ENCODE data around the gene ALPI.
A peak's percentile ranks its signal among the peaks of the same experiment; 100 is the strongest.
"Not testable (repeated sequence)": the region's sequence is repeated elsewhere in the genome, so short reads cannot be mapped to it uniquely, and the experiment has no call there.

Gene ALPI

DNA sequence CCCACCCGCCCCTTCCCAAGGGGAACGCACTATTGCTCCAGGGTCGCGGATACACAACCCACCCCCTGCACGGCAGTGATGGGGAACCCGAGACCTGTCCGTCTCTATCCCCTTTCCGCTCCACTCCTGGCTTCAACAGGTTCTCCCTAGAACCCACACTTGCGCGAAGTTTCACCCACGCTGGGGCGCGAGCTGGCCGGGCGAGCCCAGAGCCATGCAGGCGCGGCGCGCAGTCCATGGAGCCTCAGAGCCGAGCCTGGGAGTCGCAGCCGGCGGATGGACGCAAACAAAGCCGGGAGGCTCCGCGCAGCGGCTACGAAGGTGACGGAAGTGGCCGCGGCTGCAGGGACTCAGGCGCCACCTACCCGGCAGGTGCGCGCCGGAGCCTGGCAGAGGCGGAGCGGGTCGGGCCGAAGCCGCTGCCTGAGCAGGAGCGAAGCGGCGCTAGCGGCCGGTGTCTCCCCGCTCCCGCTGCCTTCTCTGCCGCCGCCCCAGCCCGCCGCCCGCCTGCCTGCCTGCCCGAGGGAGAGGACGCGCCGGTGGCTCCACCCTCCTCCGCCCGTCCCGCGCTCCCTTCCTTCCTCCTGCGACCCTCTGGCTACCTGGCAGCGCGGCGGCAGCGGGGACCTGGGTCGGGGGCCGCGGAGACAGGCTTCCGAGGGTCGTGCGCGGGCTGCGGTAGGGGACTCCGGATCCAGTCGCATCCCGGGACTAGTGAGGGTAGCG lies 35.3 kb upstream of the ALPI start:
- no peak for DNase-seq (ENCODE audit: low read depth in 2 of 2, low spot score in 1 of 2)

DNA sequence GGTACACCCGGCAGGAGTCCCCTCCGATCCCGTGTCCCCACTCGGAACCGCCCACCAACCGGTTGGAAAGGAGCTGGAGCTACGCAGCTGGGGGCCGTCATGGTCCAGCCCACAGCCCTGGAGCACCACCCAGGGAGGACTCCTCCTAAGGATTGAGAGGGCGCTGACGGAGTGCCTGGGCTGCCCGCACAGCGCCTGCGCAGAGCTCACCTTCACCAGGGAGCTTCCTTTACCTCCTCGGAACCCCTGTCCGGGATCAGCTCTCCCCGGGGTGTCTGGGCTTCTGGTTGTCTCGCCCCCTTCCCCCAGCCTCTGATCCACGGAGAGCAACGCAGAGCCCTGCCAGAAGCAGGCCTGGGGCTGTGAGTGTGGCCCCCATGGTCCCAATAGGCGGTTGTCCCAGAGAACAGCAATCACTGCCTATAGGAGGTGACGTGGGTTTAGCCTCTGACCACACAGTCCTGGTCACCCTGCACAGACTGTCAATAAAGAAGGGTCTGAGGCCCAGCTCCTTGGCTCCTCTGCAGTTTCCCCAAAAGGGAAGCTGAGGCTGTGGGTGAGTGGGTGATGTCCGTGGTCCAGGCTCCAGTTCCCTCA lies 34.7 kb upstream of the ALPI start:
- DNase-seq (ENCODE audit: low read depth in 2 of 2, low spot score in 1 of 2) = no peak

DNA sequence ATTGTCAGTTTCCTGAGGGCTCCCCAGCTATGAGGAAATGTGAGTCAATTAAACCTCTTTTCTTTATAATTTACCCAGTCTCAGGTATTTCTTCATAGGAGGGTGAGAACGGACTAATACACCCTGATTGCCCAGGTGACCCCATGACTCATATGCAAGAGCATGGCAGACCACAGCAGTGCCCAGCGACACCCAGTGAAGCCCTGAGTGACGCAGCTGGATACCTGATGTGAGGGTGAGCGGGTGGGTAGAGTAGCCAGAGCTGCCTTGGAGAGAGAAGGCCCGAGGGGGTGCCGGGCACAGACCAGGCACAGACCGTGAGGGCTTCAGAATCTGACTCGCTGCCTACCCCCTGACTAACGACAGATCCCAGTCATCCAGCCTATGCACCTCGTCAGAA lies 33.9 kb upstream of the ALPI start:
- DNase-seq (ENCODE audit: low read depth in 2 of 2, low spot score in 1 of 2) = no peak

DNA sequence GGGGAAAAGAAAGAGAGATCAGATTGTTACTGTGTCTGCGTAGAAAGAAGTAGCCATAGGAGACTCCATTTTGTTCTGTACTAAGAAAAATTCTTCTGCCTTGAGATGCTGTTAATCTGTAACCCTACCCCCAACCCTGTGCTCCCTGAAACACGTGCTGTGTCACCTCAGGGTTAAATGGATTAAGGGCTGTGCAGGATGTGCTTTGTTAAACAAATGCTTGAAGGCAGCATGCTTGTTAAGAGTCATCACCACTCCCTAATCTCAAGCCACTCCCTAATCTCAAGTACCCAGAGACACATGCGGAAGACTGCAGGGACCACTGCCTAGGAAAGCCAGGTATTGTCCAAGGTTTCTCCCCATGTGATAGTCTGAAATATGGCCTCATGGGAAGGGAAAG lies 33.0 kb upstream of the ALPI start:
- not testable (repeated sequence) for DNase-seq (ENCODE audit: low read depth in 2 of 2, low spot score in 1 of 2)

DNA sequence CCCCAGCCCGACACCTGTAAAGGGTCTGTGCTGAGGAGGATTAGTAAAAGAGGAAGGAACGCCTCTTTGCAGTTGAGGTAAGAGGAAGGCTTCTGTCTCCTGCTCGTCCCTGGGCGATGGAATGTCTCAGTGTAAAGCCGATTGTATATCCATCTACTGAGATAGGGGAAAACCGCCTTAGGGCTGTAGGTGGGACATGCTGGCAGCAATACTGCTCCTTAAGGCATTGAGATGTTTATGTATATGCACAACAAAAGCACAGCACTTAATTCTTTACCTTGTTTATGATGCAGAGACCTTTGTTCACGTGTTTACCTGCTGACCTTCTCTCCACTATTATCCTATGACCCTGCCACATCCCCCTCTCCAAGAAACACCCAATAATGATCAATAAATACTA lies 32.5 kb upstream of the ALPI start:
- not testable (repeated sequence) for DNase-seq (ENCODE audit: low read depth in 2 of 2, low spot score in 1 of 2)

DNA sequence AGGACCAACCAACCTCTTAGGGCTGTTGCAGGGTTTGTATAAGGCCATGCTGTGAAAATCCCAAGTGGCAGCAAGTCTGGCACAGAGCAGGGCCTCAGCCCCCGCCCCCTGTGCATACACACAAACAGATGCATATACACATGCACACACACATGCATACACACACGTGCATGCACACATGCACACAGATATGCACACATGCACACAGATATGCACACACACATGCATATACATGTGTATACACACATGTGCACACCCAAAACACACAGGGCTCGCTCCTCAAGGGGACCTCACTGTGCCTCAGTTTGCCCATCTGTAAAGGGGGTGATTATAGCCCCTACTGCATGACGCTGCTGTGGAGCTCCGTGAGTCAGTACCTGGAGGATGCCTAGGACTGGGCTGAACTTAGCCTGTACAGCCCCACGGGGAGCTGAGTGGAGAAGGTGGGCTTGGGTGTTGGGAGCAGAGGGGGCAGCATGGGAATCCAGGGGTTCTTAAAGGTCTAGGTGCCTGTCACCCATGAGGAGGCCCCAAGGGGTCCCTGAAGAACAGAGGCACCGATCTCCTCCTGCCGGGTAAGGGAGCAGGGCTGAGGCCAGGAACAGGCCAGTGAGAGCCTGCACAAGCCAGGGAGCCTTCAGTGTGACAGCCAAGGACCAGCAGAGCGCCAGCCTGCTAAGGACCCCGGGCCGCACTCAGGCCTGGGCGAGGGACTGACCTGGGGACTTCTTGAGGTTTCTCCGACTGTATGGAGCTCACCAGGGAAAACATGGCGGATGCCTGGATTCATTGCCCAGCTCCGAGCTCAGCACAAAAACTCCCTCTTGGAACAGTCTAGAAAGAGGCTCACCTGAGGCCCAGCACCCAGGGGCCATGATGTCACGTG lies 24.0 kb upstream of the ALPI start:
- DNase-seq (ENCODE audit: low read depth in 2 of 2, low spot score in 1 of 2) = no peak

DNA sequence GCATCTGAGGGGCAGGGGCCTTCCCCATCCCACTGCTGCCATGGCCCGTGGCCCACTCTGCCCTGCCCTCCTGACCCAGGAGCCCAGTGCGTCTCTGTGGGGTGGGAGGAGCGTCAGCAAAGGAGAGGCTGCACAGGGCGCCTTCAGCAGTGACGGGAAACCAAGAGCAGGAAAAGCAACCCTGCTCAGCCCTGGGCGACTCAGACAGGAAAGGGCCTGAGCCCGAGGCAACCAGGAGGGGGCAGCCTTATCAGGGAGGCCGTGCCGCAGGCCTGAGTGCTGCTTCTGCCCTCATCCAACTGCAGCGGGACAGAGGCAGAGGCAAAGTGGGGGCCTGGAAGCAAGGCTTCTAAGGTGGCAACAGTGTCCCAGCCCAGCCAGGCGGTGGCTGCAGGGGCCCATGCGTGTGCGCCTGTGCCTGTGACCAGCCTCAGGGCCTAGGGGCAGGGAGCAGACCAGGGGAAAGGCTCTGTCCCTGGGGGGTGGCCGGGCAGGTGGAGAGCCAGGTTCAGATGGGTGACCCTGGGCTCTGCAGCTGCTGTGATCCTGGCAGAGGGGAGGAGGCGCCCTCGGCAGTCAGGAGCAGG lies 23.3 kb upstream of the ALPI start:
- no peak for DNase-seq (ENCODE audit: low read depth in 2 of 2, low spot score in 1 of 2)

DNA sequence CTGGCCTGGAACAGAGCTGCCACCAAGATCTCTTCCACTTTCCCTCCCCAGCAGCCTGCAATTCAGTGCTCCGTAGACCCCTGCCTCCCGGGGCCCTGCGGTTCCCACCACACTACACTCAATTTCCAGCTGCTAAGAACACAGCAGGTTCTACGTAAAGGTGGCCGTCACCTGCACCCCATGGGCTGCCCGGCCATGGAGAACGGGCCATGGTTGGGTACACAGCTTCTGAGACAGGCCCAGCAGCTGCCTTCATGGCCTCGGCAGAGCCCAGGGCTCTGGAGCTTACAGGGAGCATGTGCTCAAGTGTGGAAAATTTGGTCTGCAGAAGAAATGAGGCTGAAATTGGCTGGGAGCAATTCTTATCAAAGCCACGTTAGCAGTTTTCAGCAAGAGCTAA lies 22.3 kb upstream of the ALPI start:
- DNase-seq (ENCODE audit: low read depth in 2 of 2, low spot score in 1 of 2) = not testable (repeated sequence)

DNA sequence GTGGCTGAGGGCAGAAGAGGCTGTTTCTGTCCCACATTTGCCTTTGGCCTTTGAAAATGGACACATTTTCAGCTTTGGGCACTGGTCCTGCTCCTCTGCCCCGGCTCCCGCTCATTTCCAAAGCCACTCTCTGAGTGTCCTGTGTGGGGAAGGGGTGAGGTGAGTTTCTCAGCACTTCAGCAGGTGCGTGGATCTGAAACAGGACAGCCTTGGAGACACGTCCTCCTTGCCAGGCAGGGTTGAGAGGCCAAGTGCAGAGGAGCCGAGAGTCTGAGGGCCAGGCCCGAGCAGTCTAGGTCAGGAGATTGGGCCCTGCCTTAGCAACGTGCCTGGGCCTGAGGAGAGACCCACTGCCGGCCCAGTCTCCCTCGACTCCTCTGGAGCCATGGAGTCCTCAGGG lies 21.9 kb upstream of the ALPI start:
- no peak for DNase-seq (ENCODE audit: low read depth in 2 of 2, low spot score in 1 of 2)

DNA sequence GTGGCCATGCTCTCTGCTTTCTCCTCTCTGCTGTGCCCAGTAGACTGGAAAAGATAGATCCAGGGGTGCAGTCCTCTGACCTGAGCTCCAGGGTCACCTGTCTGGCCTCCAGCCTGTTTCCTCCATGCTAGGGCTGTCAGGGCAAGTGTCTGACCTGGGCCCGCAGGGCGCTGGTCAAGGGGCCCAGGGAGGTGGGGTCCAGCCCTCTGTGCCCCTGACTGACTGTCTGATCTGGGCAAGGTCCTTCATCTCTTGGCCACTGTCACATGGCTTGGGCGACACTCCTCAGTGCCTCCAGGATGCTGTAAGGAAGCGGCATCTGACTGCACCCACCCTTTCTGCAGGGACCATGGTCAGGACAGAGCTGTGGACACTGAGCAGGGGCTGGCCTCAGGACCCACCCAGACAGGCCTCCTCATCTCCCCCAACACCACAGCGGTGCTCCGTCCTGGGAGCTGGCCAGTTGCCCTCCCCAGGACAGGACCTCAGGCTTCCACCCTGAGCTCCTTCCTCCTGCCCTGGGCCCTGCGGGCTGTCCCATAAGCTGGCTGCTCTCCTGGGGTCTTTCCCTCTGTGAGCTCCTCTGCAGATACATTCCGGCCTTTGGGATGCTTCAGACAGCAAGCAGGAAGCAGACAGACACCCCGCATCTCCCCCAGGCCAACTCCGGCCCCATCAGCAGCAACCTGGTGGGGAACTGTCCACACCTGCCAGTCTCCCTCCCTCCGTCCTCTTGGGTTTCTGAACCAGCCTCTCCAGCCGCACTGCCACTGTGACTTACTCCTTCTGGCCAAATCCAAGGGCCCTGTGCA lies 21.2 kb upstream of the ALPI start:
- no peak for DNase-seq (ENCODE audit: low read depth in 2 of 2, low spot score in 1 of 2)

DNA sequence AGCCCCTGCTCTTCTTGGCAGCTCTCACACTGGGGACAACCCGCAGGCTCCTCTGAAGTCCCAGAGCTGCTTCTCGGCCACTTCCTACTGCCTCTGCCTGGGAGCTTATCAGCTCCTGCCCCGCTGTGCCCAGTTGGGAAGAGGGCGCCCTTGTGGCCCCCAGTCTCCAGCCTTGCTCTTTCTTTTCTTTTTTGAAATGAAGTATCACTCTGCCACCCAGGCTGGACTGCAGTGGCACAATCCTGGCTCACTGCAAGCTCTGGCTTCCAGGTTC lies 20.6 kb upstream of the ALPI start:
- DNase-seq (ENCODE audit: low read depth in 2 of 2, low spot score in 1 of 2) = no peak

DNA sequence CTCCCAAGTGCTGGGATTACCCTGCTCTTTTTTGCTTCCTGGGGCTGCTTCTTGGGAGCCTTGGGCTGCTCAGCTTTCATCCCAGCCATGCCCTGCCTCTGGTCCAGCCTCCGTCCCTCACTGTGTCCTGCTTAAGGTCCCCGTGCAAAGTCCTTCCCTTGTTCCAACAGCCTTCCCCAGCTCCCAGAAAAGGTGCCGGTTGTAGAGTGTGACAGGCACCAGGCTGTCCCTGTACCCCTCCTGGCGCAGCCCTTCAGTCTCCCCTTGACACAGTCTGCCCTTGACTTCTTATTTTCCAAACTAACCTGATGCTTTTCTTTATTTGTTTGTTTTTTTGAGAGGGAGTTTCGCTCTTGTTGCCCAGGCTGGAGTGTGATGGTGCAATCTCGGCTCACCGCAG lies 20.1 kb upstream of the ALPI start:
- DNase-seq (ENCODE audit: low read depth in 2 of 2, low spot score in 1 of 2) = no peak

DNA sequence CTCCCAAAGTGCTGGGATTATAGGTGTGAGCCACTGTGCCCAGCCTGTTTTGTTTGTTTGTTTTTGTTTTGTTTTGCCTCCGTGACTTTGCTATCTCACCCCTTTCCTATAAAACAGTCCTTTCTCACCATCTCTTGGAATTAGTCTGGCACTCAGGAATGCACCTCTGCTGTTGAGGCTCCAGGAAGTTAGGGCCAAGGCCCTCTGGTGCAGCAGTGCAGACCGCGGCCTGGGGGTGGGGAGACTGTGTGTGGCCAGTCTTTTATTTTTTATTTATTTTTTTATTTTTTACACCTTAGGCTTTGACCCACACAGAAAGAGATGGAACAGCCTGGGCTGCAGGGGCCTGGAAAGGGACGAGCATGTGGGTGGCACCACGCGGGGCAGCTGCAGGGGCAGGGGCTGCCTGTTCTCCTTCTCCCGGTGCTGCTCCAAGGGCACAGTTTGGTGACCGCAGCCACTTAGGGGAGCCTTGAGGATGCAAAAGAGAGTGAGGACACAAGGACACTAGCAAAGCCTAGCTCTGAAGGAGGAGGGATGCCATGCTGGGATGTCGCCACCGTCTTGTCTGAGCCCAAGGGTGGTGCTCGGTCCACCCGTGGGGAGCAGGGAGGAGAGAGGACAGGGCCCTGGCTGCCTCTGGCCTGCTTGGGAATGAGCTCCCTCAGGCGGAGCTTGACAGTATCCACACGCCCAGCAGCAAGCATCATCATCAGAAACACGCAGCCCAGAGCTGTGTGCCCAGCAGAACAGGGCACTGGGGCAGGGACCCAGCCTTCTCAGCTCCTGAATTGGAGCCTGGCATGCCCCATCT lies 19.4 kb upstream of the ALPI start:
- no peak for DNase-seq (ENCODE audit: low read depth in 2 of 2, low spot score in 1 of 2)

DNA sequence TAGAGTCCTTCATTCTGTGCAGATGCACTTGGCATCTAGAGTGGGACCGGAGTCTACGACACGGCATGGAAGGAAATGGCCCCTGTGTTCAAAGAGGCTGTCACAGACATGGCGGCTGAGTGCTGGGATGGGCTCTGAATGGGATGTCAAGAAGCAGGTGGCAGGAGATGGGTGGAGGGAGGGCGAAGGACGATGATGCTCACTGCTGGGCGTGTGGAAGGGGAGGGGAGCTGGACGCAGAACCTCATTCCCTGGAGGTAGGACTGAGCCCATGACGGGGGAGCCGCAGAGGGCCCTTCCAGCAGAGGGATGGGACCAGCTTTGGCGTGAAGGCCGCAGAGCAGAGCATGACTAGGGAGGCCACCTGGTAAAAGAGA lies 18.8 kb upstream of the ALPI start:
- no peak for DNase-seq (ENCODE audit: low read depth in 2 of 2, low spot score in 1 of 2)

DNA sequence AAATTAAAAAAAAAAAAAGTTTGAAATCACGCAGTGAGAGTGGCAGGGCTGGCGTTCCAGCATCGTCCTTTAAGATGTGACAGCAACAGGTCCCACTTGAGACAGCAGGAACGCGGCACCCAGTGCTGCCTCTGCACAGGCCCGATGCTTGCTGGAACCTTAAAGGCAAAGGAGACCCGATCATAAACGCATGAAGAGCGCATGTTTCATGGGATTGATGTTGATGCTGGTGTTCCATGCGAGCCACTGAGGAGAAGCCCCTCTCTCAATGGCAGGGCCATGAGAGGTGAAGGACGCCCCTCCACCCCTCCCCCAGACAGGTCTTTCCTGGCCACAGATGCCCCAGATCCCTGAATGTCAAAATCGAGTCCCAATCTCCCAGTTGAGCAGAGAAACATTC lies 17.9 kb upstream of the ALPI start:
- DNase-seq (ENCODE audit: low read depth in 2 of 2, low spot score in 1 of 2) = no peak

DNA sequence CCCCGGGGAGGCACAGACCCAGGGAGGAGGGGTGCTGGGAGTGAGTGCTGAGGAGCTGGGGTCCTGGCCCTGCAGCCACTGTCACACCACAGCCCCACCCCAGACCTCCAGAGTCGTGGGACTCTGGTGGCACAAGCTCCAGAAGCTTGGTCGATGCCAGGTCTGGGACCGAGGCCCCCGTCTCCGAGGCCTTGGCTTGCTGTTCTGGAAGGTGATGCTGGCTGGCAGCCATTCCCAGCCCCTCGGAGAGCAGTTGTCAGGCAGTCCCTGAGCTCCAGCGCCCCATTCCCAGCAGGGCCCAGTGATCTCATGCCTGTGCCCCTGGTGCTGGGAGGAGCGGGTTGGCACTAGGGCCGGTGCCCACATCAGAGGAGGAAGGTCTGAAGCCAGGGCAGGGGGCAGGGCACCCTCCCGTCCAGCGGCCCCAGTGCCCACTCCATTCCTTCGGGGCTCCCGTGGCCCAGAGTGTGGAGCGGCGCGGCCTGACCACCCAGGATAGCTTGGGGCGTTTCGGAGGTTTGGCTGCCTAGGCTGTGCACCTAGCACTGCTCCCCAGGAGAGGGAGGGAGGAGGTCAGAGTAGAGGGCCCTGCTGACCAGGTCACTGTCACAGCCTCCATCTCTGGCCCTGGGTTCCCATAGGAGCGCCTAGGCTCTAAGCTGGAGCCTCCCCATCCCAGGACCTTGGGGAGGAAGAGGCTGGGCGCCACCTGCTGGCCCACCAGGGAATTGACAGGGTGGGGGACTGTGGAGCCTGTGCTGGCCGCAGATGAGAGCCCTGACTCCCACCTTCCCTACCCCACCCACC lies 16.8 kb upstream of the ALPI start:
- DNase-seq (ENCODE audit: low read depth in 2 of 2, low spot score in 1 of 2) = no peak

DNA sequence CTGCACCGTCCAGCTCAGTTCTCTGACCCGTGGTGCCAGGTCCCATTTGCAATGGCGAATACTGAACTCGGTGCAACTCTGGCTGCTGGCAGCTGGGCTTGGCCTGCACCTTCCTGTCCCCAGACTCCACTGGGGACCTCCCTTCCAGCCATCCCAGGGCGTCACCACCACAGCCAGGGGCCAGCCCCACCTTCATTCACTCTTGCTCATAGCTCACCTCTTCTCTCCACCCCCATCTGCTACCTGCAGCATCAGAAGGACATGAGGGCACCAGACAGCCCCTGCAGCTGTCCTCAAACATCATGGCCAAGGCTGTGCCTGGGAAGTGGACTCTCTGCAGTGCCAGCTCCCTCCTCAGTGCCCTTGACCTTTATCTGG lies 16.2 kb upstream of the ALPI start:
- no peak for DNase-seq (ENCODE audit: low read depth in 2 of 2, low spot score in 1 of 2)

DNA sequence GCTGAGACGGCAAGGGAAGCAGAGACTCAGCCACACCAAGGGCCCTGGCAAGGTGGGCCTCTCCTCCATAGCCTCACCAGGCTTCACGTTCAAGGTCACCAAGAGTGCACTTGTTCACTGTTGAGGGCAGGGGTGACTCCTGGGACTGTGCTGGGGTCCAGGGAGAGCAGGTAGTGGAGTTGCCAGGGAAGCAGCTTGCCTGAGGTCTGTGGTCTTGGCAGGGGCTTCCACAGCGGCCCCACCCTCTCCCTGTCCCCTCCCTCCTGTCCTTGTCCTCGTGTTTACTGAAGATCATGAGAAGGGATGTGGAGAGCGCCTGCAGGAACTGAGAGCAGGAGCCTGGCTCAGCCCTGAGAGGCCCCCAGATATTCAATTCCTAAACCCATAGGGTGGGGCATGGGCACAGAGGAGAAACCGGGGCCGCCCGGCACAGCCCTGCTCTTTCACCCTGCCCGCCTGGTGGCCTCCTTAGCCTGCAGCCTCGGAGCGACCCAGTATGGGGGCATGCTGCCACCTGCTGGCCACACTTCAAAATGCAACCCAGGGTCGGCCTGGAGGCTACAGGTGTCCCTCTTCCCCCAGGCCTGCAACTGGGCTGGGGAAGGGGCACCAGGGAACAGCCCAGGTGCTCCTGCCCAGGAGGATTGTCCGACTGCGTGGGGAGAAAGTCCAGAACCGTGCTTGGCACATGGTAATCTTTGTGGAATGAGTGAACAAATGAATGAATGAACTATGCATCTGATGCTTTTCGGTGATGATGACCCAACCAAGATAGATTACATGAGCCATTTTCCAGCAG lies 15.5 kb upstream of the ALPI start:
- peak; percentile 77 to 84 for DNase-seq (ENCODE audit: low read depth in 2 of 2, low spot score in 1 of 2)

DNA sequence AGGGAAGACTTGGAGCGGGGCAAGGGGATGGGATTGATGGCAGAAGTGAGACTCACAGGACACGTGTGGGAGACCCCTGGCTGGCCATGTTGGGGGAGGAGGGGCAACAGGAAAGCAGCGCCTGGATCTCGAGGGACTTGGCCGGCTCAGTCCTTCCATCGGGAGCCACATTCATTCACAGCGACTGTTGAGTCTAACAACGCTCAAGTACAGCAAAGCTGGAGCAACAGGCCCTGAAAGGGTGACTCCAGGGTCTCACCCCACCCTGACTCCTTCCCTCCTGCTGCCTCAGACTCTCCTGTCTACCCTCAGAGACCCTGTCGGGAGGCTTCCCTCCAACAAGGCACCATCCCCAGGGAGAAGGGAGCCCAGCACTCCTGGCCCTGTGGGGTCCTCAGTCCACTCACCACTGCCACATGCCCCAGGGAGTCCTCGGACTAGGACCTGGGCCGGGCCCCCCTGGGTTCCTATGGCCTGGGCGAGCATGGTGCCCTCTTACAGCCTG lies 14.8 kb upstream of the ALPI start:
- DNase-seq (ENCODE audit: low read depth in 2 of 2, low spot score in 1 of 2) = no peak
